B cell (primary cell): ENCODE results near the gene SLC12A6. TPM values are rescaled to one million over a fixed set of nuclear protein-coding genes. Genes with fewer than 3 reads are reported as not detected.

Source experiments
- ATAC-seq: fragments of 200-7000 bp; cut with Tn5 transposase; one replicate; pipeline ENCODE4 v1.10.0; 2021; ENCODE audit warnings: low read depth, mild to moderate bottlenecking, moderate number of reproducible peaks, moderate library complexity
- CTCF ChIA-PET: fragments of 350-600 bp; sonication (Branson Sonifier 250); formaldehyde crosslinking; loops from one replicate; lab custom pipeline; 2021; ENCODE audit warnings: antibody characterized with exemption, inconsistent platforms; lab: Charles Lee
- POLR2A ChIA-PET: fragments of 350-600 bp; sonication (Branson Sonifier 250); formaldehyde crosslinking; loops from one replicate; lab custom pipeline; 2021; ENCODE audit warnings: antibody characterized with exemption; lab: Charles Lee
- DNase-seq: peaks from one replicate; pipeline ENCODE4 v3.0.0; 2013
- H2AFZ ChIP-seq: 2 replicates; pipeline ENCODE4 v1.6.1; 2012; ENCODE audit warnings: mild to moderate bottlenecking, low read depth, low read length; ENCODE audit not compliant: insufficient read depth, poor library complexity, severe bottlenecking
- H3K27ac ChIP-seq, 2 donors: 1 replicate in 1 of 2; 2 replicates in 1 of 2; pipeline ENCODE4 v1.5.1; 2012 to 2013; ENCODE audit warnings: low read length in 2 of 2, mild to moderate bottlenecking in 2 of 2, moderate library complexity in 1 of 2
- H3K27me3 ChIP-seq, 4 experiments: fragments of 200-600 bp in 1 of 4; sonication (generic) in 1 of 4; replicated peaks in 1 of 4; 1 replicate in 2 of 4; 2 replicates in 2 of 4; pipeline versions ENCODE4 v1.6.1 to v1.7.0; 2013 to 2016; ENCODE audit warnings: low read length in 3 of 4, mild to moderate bottlenecking in 2 of 4, mixed read lengths in 1 of 4, moderate library complexity in 1 of 4; ENCODE audit not compliant: insufficient read depth in 4 of 4, control insufficient read depth in 3 of 4; ENCODE audit errors: control extremely low read depth in 1 of 4
- H3K36me3 ChIP-seq, 2 experiments: replicated peaks in 1 of 2; 1 replicate in 1 of 2; 2 replicates in 1 of 2; pipeline versions ENCODE4 v1.6.1 to v1.7.1; 2013; ENCODE audit warnings: low read length in 1 of 2; ENCODE audit not compliant: insufficient read depth in 2 of 2, control insufficient read depth in 1 of 2; ENCODE audit errors: control extremely low read depth in 1 of 2, extremely low read depth in 1 of 2
- H3K4me1 ChIP-seq, 2 donors: fragments of 200-600 bp in 1 of 2; sonication (generic) in 1 of 2; 1 replicate in 1 of 2; 2 replicates in 1 of 2; pipeline versions ENCODE4 v1.5.1 to v1.6.1; 2013 to 2017; ENCODE audit warnings: low read length in 2 of 2; ENCODE audit not compliant: control insufficient read depth in 2 of 2, insufficient read depth in 2 of 2
- H3K4me2 ChIP-seq: replicated peaks from 2 replicates; pipeline ENCODE3; 2012; ENCODE audit warnings: mild to moderate bottlenecking, low read depth, low read length; ENCODE audit not compliant: poor library complexity, severe bottlenecking
- H3K4me3 ChIP-seq, 5 experiments: fragments of 200-600 bp in 1 of 5; sonication (generic) in 1 of 5; 1 replicate in 3 of 5; 2 replicates in 2 of 5; pipeline versions ENCODE4 v1.5.1 to v1.7.0; 2011 to 2016; ENCODE audit warnings: low read length in 4 of 5, mild to moderate bottlenecking in 4 of 5, low read depth in 2 of 5, control low read depth in 1 of 5, moderate library complexity in 1 of 5; ENCODE audit not compliant: insufficient read depth in 1 of 5; ENCODE audit errors: control extremely low read depth in 1 of 5, extremely low read depth in 1 of 5
- H3K79me2 ChIP-seq: fragments of 200-600 bp; sonication (generic); one replicate; pipeline ENCODE4 v1.6.0; 2016; ENCODE audit warnings: low read length; ENCODE audit not compliant: control insufficient read depth, insufficient read depth
- H3K9ac ChIP-seq: fragments of 200-600 bp; sonication (generic); 2 replicates; pipeline ENCODE4 v1.6.1; 2017; ENCODE audit warnings: mild to moderate bottlenecking, low read length, moderate library complexity
- H3K9me3 ChIP-seq, 3 donors: one replicate each; pipeline versions ENCODE4 v1.6.1 to v1.7.1; 2013; ENCODE audit warnings: low read length in 2 of 3; ENCODE audit not compliant: control insufficient read depth in 2 of 3, insufficient read depth in 1 of 3; ENCODE audit errors: control extremely low read depth in 1 of 3
- H4K20me1 ChIP-seq: 2 replicates; pipeline ENCODE4 v1.6.0; 2012; ENCODE audit warnings: mild to moderate bottlenecking, low read length; ENCODE audit not compliant: insufficient read depth, control insufficient read depth, poor library complexity, severe bottlenecking
- H3K27ac Mint-ChIP-seq: one replicate; pipeline ENCODE4 v1.8.0; 2021; ENCODE audit warnings: mixed read lengths
- H3K27me3 Mint-ChIP-seq: one replicate; pipeline ENCODE4 v1.8.0; 2021; ENCODE audit warnings: mixed read lengths
- H3K4me1 Mint-ChIP-seq: one replicate; pipeline ENCODE4 v1.8.0; 2021; ENCODE audit warnings: mixed read lengths
- H3K4me3 Mint-ChIP-seq: one replicate; pipeline ENCODE4 v1.8.0; 2021; ENCODE audit warnings: mixed read lengths
- H3K9me3 Mint-ChIP-seq: one replicate; pipeline ENCODE4 v1.8.0; 2022; ENCODE audit warnings: mixed read lengths; ENCODE audit not compliant: insufficient read depth
- CTCF ChIP-seq: fragments of 200-600 bp; IDR thresholded peaks from one replicate; pipeline ENCODE4 v1.8.0; 2022; ENCODE audit warnings: antibody characterized with exemption, mild to moderate bottlenecking
- EZH2 ChIP-seq: IDR thresholded peaks from 2 replicates; pipeline ENCODE4 v1.6.1; 2012; ENCODE audit warnings: borderline replicate concordance, low read depth, mild to moderate bottlenecking, moderate library complexity, low read length; ENCODE audit not compliant: insufficient read depth, poor library complexity, severe bottlenecking
- WGBS: methylation state at CpG from one replicate; pipeline ENCODE4 v1.1.5; 2013; ENCODE audit warnings: missing lambda C conversion rate; ENCODE audit not compliant: insufficient coverage; 5-methylcytosine and 5-hydroxymethylcytosine counted together
- intact Hi-C: fragments of 100-400 bp; cut with micrococcal nuclease; formaldehyde crosslinking; loops from one replicate; pipeline ENCODE4 v1.10.0; 2022
- polyA plus RNA-seq: library from polyadenylated mRNA; depleted of rRNA; stranded (reverse); fragments of >200 nt; gene quantifications from 2 replicates; pipeline ENCODE4 v1.2.3, GENCODE V29; 2012
- total RNA-seq, 2 donors: library from RNA; stranded (reverse); fragments of 120-200 nt in 1 of 2; gene quantifications; 1 replicate in 1 of 2; 2 replicates in 1 of 2; pipeline versions ENCODE4 v1.2.3 to v1.2.4, GENCODE V29; 2013 to 2022

The SLC12A6 gene
- total and polyA plus RNA-seq, 2 donors (not counting 1 experiment from before 2014, with no cell fraction given): 75.8 to 141 TPM

- Mint-ChIP-seq H3K4me1 (peaks cover 40% of the 10 kb centered on the region), H3K9me3 (peaks cover under 1% of the 10 kb centered on the region), H3K27me3 (no peaks in the 10 kb centered on the region), H3K4me3 (peak overlapping the region; percentile 96), H3K27ac (peak overlapping the region; percentile 79)
- POLR2A ChIA-PET: interaction anchor here (1.0 to 2.8 kb wide), 4 partner anchors 23 to 217 kb away, joined by 4 to 23 read pairs (median 14); partner anchors contain the start of genes GOLGA8B, NOP10, NUTM1 and SLC12A6
- Histone ChIP-seq H3K27me3 (no peaks in the 10 kb centered on the region), H3K36me3 (no peaks in the 10 kb centered on the region), H3K9me3 (no peaks in the 10 kb centered on the region), H4K20me1 (peaks cover 15% of the 10 kb centered on the region), H2AFZ (peak overlapping the region; percentile 95), H3K27ac (no peak overlapping the region), H3K4me2 (peak overlapping the region; percentile 93), H3K4me3 (peak overlapping the region; percentile 34 to 90 (median 66)), H3K79me2 (peaks cover 18% of the 10 kb centered on the region), H3K9ac (peak overlapping the region; percentile 86), H3K4me1 (peaks cover 18 to 28% of the 10 kb centered on the region in 2 donors)
- CTCF ChIA-PET: interaction anchor here (0.6 to 5.0 kb wide), 27 partner anchors 8 to 304 kb away, joined by 3 to 129 read pairs (median 7); partner anchors contain the start of genes GOLGA8B, KATNBL1, NOP10 and NUTM1
- TF ChIP-seq CTCF: no peak
- no peak for TF ChIP-seq EZH2
- WGBS: 0% methylated on average over 26 of the region's 37 CpGs
- ATAC-seq: no peak
- intact Hi-C loops: loop anchor here (1.0 to 5.0 kb wide), 8 partner anchors 23 to 621 kb away; partner anchors contain the start of genes AVEN, EMC4, NOP10 and NUTM1
- peak; percentile 47 for DNase-seq
Measured at GRCh38 chr15:34366271-34367065, 28.9 kb upstream of the SLC12A6 start.
